Measurements from ENCODE around the gene HOXC9.

Gene HOXC9

DNA sequence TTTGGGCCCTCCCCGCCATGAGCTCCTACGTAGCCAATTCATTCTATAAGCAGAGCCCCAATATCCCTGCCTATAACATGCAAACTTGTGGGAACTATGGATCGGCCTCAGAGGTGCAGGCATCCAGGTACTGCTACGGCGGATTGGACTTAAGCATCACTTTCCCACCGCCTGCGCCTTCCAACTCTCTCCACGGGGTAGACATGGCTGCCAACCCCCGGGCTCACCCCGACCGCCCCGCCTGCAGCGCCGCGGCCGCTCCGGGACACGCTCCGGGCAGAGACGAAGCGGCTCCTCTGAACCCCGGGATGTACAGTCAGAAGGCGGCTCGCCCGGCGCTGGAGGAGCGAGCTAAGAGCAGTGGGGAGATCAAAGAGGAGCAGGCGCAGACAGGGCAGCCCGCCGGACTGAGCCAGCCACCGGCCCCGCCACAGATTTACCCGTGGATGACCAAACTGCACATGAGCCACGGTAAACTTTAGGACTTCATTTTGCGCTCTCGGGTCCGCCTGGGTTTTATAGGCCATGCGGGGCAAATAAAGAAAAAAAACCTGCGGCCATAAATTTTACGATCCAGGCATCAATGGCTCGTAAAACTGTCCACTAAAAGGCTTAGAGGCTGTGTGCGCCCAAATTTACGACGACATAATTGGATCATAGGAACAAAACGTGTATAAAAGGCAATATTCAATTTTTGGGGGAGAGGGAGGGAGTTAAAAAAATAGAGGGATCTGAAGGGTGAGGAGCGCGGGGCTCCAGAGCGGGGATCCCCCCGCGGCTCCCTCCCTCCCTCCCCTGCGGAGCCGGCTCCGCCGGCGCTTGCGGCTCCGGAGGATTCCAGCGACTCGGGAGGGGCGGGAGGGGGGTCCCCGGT, 33.4 kb downstream of the HOXC9 start:
- Histone ChIP-seq H3K27ac (no peak overlapping the region), H3K4me3 (ENCODE audit: low read depth, low read length) (no peak overlapping the region), H3K27me3 (replicated peaks) (peaks cover 91% of the 10 kb centered on the region), H3K36me3 (replicated peaks) (no peaks in the 10 kb centered on the region)
- DNase-seq = no peak
- TF ChIP-seq, protein P1, sequence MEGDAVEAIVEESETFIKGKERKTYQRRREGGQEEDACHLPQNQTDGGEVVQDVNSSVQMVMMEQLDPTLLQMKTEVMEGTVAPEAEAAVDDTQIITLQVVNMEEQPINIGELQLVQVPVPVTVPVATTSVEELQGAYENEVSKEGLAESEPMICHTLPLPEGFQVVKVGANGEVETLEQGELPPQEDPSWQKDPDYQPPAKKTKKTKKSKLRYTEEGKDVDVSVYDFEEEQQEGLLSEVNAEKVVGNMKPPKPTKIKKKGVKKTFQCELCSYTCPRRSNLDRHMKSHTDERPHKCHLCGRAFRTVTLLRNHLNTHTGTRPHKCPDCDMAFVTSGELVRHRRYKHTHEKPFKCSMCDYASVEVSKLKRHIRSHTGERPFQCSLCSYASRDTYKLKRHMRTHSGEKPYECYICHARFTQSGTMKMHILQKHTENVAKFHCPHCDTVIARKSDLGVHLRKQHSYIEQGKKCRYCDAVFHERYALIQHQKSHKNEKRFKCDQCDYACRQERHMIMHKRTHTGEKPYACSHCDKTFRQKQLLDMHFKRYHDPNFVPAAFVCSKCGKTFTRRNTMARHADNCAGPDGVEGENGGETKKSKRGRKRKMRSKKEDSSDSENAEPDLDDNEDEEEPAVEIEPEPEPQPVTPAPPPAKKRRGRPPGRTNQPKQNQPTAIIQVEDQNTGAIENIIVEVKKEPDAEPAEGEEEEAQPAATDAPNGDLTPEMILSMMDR (IDR thresholded peaks at IDR 0.05; ENCODE audit: low read depth, low read length, missing control alignments) = no peak
- in situ Hi-C loops (cut with HindIII; ENCODE audit: low pct_ligation_motif_present, low sequenced_read_pairs) = no loop called here

DNA sequence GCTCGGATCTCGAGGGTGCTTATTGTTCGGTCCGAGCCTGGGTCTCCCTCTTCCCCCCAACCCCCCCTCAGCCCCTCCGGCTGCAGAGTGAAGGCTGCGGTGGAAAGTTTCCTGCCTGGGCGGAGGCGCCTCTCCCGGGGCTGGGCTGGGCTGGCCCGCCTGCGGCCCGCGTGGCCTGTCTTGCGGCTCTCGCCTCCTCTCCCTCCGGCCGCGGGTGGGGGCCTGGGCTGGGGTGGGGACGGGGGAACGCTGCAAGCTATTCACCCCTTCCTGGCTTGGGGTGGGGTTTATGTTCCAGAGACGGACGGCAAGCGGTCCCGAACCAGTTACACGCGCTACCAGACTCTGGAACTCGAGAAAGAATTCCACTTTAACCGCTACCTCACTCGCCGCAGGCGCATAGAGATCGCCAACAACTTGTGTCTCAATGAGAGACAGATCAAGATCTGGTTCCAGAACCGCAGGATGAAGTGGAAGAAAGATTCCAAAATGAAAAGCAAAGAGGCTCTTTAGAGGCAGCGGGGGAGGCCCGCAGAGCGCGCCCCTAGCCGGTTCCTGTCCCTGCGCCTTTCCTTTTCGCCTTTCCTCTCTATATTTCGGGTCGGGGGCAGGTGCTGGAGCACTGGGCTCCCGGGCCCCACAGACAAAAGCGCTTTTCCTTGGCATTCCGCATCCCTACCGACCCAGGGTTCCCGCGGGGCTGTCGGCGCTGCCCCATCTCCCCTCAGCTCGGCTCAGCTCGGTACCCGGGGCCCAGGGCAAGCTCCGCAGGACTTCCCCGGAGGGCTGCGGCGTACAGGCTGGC, 34.2 kb downstream of the HOXC9 start:
- Histone ChIP-seq H3K4me3 (ENCODE audit: low read depth, low read length) (no peak overlapping the region), H3K27me3 (replicated peaks) (peaks cover 91% of the 10 kb centered on the region), H3K27ac (no peak overlapping the region), H3K36me3 (replicated peaks) (no peaks in the 10 kb centered on the region)
- TF ChIP-seq, protein P1 (IDR thresholded peaks at IDR 0.05; ENCODE audit: low read depth, low read length, missing control alignments) = no peak
- in situ Hi-C loops (cut with HindIII; ENCODE audit: low pct_ligation_motif_present, low sequenced_read_pairs) = no loop called here
- DNase-seq = no peak

GRCh38 chr12:54034785-54035310, 34.9 kb downstream of the HOXC9 start:
- Histone ChIP-seq H3K4me3 (ENCODE audit: low read depth, low read length) (no peak overlapping the region), H3K27me3 (replicated peaks) (peaks cover 92% of the 10 kb centered on the region), H3K27ac (no peak overlapping the region), H3K36me3 (replicated peaks) (no peaks in the 10 kb centered on the region)
- DNase-seq = no peak
- in situ Hi-C loops (cut with HindIII; ENCODE audit: low pct_ligation_motif_present, low sequenced_read_pairs) = no loop called here
- TF ChIP-seq, protein P1 (IDR thresholded peaks at IDR 0.05; ENCODE audit: low read depth, low read length, missing control alignments) = no peak

DNA sequence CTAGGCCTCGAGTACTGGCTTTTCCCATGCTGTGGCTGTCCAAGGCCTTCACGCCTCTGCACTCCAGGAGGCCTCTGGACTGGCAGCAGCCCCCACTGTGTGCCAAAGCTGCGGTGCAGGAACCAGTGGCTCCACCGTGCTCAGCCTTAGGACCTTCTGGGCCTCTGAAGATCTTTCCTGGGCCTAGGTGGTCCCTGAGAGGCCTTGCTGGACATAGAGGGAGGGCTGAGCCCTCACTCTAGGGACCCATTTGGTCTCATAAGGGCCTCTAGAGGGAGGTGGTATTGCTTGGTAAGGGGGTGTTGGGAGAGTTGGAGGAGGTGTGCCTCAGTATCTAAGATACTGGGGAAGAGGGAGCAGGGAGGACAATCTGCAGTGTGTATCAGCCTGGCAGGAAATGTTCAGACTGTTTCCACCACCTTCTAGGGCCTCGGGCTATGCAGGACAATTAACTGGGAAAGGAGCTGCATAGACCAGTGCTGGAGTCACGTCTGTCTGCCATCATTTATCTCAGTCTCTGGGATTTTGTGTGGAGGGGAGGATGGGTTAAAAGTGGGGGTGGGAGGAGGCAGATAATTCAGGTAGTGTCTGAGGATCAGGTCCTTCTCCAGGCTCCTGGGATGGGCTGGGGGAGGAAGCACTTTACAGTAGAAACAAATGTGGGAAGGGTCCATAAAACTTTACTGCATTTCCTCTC, 35.8 kb downstream of the HOXC9 start:
- DNase-seq = no peak
- TF ChIP-seq, protein P1 (IDR thresholded peaks at IDR 0.05; ENCODE audit: low read depth, low read length, missing control alignments) = no peak
- peaks cover 92% of the 10 kb centered on the region for H3K27me3 ChIP-seq (replicated peaks)
- in situ Hi-C loops (cut with HindIII; ENCODE audit: low pct_ligation_motif_present, low sequenced_read_pairs) = no loop called here
- H3K27ac ChIP-seq = no peak overlapping the region
- H3K4me3 ChIP-seq (ENCODE audit: low read depth, low read length) = no peak overlapping the region
- H3K36me3 ChIP-seq (replicated peaks) = no peaks in the 10 kb centered on the region

- H3K27ac ChIP-seq = no peak overlapping the region
- H3K4me3 ChIP-seq (ENCODE audit: low read depth, low read length) = no peak overlapping the region
- peaks cover 82% of the 10 kb centered on the region for H3K27me3 ChIP-seq (replicated peaks)
- H3K36me3 ChIP-seq (replicated peaks) = no peaks in the 10 kb centered on the region
- no peak for DNase-seq
- TF ChIP-seq, protein P1 (IDR thresholded peaks at IDR 0.05; ENCODE audit: low read depth, low read length, missing control alignments) = no peak
- in situ Hi-C loops (cut with HindIII; ENCODE audit: low pct_ligation_motif_present, low sequenced_read_pairs) = no loop called here
These were observed 36.8 kb downstream of the HOXC9 start for GRCh38 chr12:54036620-54037359.

All from brain microvascular endothelial cell (primary cell).